CD4-positive, alpha-beta T cell treated with Interleukin-21 for 1 hour (primary cell): Measurements from ENCODE around the gene SERINC2.
"Not testable (repeated sequence)": the region's sequence is repeated elsewhere in the genome, so short reads cannot be mapped to it uniquely, and the experiment has no call there.

Experiments
- DNase-seq: peaks from one replicate; pipeline ENCODE4 v3.0.0-alpha.2; 2020

Gene SERINC2

GRCh38 chr1:31386576-31387243 lies 26.3 kb upstream of the SERINC2 start:
- not testable (repeated sequence) for DNase-seq

- no peak for DNase-seq
Observed at GRCh38 chr1:31387612-31388011, 25.4 kb upstream of the SERINC2 start.

GRCh38 chr1:31389616-31390015 lies 23.4 kb upstream of the SERINC2 start:
- DNase-seq, result no peak

GRCh38 chr1:31390071-31390470 lies 22.9 kb upstream of the SERINC2 start:
- DNase-seq, result no peak

GRCh38 chr1:31393463-31393862 lies 19.6 kb upstream of the SERINC2 start:
- no peak for DNase-seq

- DNase-seq, result peak; percentile 70
Observed at GRCh38 chr1:31394584-31395193, 18.3 kb upstream of the SERINC2 start.

GRCh38 chr1:31396633-31397351 lies 16.2 kb upstream of the SERINC2 start:
- no peak for DNase-seq

- no peak for DNase-seq
Observed at GRCh38 chr1:31397360-31398095, 15.5 kb upstream of the SERINC2 start.

- no peak for DNase-seq
Observed at GRCh38 chr1:31398246-31398645, 14.8 kb upstream of the SERINC2 start.

GRCh38 chr1:31399976-31400375 lies 13.0 kb upstream of the SERINC2 start:
- DNase-seq, result no peak

GRCh38 chr1:31400393-31400792 lies 12.6 kb upstream of the SERINC2 start:
- no peak for DNase-seq

GRCh38 chr1:31401241-31401640 lies 11.8 kb upstream of the SERINC2 start:
- DNase-seq, result no peak

GRCh38 chr1:31405578-31406245 lies 7.3 kb upstream of the SERINC2 start:
- DNase-seq, result no peak

- DNase-seq, result no peak
Observed at GRCh38 chr1:31407029-31407626, 5.9 kb upstream of the SERINC2 start.

GRCh38 chr1:31408788-31409318 lies 4.2 kb upstream of the SERINC2 start:
- DNase-seq, result no peak

- DNase-seq, result no peak
Observed at GRCh38 chr1:31409946-31410858, 2.8 kb upstream of the SERINC2 start.

GRCh38 chr1:31410871-31411270 lies 2.1 kb upstream of the SERINC2 start:
- DNase-seq, result no peak

- no peak for DNase-seq
Observed at GRCh38 chr1:31412205-31412604, 808 bp upstream of the SERINC2 start.

GRCh38 chr1:31413405-31414001 lies 490 bp downstream of the SERINC2 start:
- peak; percentile 11 for DNase-seq

- no peak for DNase-seq
Observed at GRCh38 chr1:31414980-31415370, 2.0 kb downstream of the SERINC2 start.

GRCh38 chr1:31415658-31416057 lies 2.6 kb downstream of the SERINC2 start:
- DNase-seq, result no peak
